HL-60/S4 (cell line): ENCODE data around the gene R3HDM4.
"Not testable (repeated sequence)": the region's sequence is repeated elsewhere in the genome, so short reads cannot be mapped to it uniquely, and the experiment has no call there.

Source experiments
- in situ Hi-C: fragments of 300-500 bp; cut with MboI; formaldehyde crosslinking; loops from 2 replicates; pipeline ENCODE4 v1.14.3; 2022; ENCODE audit warnings: low sequenced_read_pairs

R3HDM4 gene

DNA sequence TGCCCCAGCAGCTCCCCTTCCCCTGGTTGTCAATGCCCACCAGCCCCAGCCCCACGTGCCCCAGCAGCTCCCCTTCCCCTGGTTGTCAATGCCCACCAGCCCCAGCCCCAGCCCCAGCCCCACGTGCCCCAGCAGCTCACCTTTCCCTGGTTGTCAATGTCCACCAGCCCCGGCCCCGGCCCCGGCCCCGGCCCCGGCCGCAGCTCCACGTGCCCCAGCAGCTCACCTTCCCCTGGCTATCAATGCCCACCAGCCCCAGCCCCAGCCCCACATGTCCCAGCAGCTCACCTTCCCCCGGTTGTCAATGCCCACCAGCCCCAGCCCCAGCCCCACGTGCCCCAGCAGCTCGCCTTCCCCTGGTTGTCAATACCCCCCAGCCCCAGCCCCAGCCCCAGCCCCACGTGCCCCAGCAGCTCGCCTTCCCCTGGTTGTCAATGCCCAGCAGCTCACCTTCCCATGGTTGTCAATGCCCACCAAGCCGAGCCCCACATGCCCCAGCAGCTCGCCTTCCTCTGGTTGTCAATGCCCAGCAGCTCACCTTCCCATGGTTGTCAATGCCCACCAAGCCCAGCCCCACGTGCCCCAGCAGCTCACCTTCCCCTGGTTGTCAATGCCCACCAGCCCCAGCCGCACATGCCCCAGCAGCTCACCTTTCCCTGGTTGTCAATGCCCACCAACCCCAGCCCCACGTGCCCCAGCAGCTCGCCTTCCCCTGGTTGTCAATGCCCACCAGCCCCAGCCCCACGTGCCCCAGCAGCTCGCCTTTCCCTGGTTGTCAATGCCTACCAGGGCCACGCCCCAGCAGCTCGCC is 34.1 kb downstream of the R3HDM4 start:
- in situ Hi-C loops: not testable (repeated sequence)

DNA sequence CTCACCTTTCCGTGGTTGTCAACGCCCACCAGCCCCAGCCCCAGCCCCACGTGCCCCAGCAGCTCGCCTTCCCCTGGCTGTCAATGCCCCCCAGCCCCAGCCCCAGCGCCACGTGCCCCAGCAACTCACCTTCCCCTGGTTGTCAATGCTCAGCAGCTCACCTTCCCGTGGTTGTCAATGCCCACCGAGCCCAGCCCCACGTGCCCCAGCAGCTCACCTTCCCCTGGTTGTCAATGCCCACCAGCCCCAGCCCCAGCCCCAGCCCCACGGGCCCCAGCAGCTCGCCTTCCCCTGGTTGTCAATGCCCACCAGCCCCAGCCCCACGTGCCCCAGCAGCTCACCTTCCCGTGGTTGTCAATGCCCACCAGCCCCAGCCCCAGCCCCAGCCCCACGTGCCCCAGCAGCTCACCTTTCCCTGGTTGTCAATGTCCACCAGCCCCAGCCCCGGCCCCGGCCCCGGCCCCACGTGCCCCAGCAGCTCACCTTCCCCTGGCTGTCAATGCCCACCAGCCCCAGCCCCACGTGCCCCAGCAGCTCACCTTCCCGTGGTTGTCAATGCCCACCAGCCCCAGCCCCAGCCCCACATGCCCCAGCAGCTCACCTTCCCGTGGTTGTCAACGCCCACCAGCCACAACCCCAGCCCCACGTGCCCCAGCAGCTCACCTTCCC is 34.9 kb downstream of the R3HDM4 start:
- in situ Hi-C loops: not testable (repeated sequence)

GRCh38 chr19:876780-877314 is 36.2 kb downstream of the R3HDM4 start:
- in situ Hi-C loops: no loop called here

GRCh38 chr19:876089-876488 is 36.9 kb downstream of the R3HDM4 start:
- in situ Hi-C loops: no loop called here

DNA sequence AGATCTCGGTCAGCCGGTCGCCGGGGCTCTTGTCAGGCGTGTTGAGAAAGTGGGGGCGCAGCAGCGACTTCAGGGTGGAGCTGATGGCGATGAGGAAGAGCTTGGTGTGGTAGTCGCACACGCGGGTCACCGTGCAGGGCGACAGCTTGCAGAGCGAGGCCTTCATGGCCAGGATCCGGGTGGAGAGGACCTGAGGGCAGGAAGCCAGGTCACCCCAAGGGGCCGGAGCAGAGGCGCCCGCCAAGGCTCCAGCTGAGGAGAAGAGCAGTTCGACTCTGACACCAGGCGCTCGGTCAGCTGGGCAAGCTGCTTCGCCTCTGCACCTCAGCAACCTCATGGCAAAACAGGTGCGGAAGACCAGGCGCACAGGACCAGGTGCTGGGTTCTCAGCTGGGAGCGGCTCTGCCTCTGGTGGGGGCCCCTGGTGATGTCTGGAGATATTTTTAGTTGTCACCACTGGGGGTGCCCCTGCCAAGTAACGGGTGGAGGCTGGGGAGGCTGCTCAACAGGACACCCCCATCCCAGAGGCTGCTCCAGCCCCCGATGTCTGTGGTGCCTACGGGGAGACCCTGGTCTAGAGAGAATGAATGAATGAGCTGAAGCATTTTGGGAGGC is 37.6 kb downstream of the R3HDM4 start:
- in situ Hi-C loops: no loop called here

DNA sequence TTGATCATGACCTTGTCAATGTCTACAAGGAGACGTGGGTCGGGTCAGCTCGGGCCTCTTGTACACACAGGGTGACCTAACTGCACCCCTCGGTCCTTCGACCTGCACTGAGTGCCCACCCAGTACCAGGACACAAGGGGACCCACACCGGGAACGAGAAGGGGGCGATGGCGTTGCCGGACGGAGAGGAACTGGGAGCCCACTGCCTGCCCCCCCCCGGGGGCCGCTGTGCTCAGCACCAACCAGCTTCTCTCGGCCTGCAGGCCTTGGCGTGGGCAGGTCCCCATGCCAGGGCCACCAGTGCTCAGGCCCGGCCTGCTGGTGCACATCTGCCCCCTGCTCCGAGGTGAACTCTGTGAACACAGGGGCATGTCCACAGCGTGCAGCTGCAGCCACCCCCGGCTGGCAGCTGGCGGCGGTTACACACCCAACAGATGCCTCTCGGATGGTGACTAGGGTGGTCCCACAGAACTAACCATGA is 39.4 kb downstream of the R3HDM4 start:
- in situ Hi-C loops: no loop called here

- in situ Hi-C loops: no loop called here
Observed at GRCh38 chr19:873084-873483, 39.9 kb downstream of the R3HDM4 start.

DNA sequence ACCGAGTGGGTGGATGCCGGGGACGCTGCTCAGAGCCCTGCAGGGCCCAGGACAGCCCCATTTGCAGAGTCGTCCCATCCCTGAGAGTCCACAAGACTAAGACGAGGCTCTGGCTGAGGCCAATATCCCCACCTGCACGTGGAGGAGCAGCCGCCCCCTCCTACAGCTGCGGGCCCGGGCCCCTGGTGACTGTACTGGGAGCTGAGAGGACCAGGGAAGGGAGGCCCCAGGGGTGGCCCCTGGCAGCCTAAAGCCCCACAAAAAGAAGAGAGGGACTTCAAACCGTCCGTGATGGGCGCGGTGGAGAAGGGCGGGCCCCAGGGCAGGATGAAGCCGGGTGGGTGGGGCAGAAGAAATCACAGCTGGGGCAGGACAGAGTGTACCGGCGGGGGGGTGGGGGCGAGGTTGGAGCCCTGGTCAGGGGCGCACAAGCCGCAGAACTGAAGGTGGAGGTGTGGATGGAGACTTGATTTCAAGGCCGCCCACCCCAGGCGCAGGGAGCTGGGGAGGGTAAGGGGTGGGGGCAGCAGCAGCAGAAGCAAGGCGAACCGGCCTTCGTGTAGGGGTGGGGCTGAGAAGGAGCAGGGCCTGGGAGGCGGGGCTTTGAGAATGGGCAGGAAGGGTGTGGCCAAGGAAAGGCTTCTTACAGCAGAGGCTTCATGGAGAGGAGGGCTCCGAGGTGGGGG is 40.6 kb downstream of the R3HDM4 start:
- in situ Hi-C loops: no loop called here

DNA sequence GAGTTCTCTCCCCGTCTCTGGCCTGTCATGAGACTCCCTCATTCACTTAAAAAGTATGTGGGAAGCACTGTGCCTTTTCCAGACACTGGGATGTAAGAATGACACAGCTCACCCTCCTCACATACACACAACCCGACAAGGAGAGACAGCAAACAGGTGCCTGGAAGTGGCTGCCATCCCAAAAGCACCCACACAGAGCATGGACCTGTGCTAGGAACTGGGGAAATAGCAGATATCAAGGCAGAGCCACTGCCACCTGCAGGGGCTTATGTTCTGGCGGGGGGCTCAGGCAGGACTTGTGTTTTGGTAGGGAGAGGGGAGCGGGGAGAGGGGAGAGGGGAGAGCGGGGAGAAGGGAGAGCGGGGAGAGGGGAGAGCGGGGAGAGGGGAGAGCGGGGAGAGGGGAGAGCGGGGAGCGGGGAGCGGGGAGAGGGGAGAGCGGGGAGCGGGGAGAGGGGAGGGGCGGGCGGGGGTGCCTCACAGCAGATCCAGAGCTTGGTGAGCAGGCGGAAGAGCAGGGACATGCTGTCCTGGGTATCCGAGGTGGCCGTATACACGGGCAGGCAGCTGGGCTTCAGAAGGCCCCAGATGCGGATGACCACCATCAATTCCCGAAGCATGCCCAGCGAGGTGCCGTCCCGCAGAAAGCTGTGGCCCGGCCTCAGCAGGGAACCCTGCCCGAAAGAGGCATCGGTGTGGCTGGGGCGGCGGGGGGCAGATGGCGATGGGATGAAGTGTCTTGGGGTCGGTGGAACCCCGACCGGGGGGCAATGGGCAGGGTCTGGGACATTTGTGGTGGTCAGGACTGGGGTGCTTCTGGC is 41.4 kb downstream of the R3HDM4 start:
- in situ Hi-C loops: no loop called here

GRCh38 chr19:870963-871401 is 42.0 kb downstream of the R3HDM4 start:
- in situ Hi-C loops: no loop called here

DNA sequence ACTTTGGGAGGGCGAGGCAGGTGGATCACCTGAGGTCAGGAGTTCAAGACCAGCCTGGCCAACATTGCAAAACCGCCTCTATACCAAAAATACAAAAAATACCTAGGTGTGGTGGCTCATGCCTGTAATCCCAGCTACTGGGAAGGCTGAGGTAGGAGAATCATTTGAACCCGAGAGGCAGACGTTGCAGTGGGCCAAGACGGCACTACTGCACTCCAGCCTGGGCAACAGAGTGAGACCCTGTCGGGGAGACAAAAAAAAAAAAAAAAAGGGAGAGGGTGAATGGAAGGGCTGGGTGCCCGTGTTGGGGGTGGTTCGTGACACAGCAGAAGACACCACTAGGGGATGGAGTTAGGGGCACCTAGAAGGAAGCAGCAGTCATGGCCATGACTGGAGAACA is 42.7 kb downstream of the R3HDM4 start:
- in situ Hi-C loops: no loop called here

DNA sequence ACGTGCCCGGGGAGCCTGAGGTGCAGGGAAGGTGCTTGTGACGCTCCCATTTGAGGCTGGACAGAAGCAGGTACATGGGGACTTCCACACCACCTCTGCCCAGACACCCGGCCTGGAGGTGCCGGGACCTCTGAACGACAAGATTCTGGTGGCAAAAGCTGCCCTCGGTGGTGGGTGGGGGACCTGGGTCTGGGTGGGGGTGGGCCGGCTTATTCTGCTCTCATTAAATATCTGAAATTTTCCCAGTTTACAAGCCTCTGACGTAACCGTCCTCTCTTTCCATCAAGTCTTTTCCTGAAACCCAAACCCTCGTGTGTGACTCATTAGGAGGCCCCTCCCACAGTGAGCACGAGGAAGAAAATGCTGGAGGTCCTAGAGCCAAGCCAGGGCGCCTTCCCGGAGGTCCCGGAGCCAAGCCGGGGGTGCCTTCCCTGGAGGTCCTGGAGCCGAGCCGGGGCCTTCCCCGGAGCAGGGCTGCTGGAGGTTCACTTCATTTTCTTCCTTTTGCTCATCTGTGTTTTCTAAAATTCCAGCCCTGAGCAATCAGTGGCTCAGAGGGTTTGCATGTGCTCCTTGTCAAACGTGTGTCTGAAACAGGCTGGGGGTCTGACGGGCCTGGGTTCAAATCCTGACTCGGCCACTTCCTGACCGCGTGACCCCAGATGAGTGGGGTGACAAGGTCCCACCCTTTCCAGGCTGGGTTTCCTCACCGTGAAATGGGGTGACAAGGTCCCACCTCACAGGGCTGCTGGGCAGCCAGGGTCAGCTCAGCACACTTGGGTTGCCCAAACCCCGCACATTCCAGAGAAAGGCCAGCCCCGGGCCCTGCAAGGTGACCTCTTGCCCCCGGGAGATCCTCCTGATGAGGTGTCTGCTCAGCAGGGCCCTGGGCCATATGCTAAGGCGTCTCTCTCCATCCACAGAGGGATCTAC is 43.5 kb downstream of the R3HDM4 start:
- in situ Hi-C loops: no loop called here

- in situ Hi-C loops: no loop called here
Observed at GRCh38 chr19:868458-869244, 44.4 kb downstream of the R3HDM4 start.

DNA sequence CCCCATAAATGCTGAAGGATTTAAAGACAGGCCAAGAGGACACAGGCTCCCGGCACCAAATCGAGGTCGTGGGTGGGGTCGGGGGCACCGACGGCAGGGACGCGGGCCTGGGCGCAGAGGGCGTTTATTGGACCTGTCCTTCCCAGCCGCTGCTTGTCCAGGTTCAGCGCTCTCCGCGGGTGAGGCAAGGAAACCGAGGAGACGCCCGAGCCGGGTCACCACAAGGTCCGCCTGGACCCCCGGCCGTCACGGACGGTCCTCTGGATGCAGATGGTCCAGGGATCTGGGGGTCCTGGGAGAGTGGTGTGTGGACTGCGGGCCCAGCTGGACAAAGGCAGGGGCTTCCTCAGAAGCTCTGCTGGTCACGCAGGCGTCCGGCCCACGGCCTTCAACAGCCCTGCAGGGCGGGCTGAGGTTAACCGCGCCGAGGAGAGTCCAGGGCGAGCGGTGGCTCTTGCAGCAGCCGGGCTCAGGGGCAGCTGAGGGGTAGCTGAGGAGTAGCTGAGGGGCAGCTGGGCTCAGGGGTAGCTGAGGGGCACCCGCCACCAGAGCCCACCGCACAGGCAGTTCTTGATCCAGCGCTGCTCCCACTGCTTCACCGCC is 45.1 kb downstream of the R3HDM4 start:
- in situ Hi-C loops: no loop called here

GRCh38 chr19:867301-867793 is 45.7 kb downstream of the R3HDM4 start:
- in situ Hi-C loops: no loop called here

- in situ Hi-C loops: no loop called here
Observed at GRCh38 chr19:866769-867300, 46.2 kb downstream of the R3HDM4 start.

GRCh38 chr19:863315-863620 is 49.8 kb downstream of the R3HDM4 start:
- in situ Hi-C loops: no loop called here
